GM12873 (cell line): Measurements from ENCODE around the gene CTR9.

Experiments
- TF ChIP-seq, protein P1 (sequence below): IDR thresholded peaks from 2 replicates; pipeline ENCODE4 v1.5.1; 2012; ENCODE audit warnings: low read depth, mild to moderate bottlenecking, moderate library complexity, low read length, control low read depth; ENCODE audit not compliant: insufficient read depth; ENCODE audit errors: missing control alignments

Gene CTR9

DNA sequence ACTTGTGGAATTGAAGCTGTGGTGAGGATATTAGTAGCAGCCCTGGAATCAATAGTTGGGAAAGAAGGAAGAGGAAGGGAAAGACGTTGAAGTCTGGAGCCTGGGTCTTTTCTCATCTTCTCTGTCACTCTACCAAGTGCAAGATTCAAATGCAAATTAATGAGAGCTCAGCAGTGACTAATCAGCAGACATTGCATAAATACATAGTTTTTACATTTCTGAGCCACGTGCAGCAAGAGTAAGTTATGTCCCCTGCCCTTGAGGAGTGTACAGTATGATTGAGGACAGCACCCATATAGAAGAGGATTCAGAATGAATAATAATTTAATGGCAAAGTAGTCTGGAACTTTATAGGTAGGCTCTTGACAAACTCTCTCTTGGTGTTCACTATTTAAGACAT, 23.8 kb downstream of the CTR9 start:
- TF ChIP-seq, protein P1, sequence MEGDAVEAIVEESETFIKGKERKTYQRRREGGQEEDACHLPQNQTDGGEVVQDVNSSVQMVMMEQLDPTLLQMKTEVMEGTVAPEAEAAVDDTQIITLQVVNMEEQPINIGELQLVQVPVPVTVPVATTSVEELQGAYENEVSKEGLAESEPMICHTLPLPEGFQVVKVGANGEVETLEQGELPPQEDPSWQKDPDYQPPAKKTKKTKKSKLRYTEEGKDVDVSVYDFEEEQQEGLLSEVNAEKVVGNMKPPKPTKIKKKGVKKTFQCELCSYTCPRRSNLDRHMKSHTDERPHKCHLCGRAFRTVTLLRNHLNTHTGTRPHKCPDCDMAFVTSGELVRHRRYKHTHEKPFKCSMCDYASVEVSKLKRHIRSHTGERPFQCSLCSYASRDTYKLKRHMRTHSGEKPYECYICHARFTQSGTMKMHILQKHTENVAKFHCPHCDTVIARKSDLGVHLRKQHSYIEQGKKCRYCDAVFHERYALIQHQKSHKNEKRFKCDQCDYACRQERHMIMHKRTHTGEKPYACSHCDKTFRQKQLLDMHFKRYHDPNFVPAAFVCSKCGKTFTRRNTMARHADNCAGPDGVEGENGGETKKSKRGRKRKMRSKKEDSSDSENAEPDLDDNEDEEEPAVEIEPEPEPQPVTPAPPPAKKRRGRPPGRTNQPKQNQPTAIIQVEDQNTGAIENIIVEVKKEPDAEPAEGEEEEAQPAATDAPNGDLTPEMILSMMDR: no peak

DNA sequence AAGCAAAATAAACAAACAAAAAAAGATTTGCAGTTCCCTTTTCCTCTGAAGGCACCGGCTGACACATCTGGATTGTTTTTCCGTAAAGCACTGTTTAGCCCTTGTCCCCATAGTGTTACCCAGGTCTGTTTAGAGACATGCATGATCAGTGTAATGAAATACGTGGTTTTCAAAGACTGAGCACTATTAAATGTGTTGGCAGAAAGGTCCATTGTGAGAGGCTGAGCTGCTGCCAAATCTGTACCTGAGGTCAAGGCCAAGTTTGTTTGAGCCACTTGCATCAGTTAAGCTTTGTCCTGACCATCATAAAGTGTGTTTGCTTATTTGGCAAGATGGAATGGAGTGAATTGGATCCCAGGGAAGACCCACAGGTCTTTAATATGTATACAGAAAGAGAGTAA, 26.3 kb downstream of the CTR9 start:
- TF ChIP-seq, protein P1: no peak

GRCh38 chr11:10777806-10778205, 26.8 kb downstream of the CTR9 start:
- TF ChIP-seq, protein P1: no peak

DNA sequence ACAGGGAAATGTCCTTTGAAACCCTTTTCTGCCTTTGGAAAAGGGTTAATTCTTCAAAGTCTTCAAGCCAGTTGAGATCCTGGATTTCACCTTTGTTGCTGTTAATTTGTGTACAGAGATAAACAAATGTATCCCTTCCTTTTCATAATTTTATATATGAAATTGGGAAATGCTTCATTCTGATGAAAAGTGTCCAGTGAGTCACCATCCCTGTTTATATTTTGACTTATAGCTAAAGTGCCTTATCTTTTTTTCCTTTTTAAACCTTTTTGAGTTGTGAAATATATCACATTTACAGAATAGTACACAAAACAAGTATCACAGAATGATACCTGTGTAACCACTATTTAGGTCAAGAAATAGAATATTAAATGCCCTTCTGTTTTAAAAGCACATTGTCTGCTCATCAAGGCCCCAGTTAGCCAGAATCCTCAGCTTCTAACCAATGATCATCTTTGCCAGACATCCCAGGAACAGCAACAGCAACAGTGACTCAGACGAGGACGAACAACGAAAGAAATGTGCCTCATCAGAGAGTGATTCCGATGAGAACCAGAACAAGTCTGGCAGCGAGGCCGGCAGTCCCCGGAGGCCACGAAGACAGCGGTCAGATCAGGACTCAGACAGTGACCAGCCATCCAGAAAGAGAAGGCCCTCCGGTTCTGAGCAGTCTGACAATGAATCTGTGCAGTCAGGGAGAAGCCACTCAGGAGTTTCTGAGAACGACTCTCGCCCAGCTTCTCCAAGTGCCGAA, 27.3 kb downstream of the CTR9 start:
- TF ChIP-seq, protein P1: no peak

DNA sequence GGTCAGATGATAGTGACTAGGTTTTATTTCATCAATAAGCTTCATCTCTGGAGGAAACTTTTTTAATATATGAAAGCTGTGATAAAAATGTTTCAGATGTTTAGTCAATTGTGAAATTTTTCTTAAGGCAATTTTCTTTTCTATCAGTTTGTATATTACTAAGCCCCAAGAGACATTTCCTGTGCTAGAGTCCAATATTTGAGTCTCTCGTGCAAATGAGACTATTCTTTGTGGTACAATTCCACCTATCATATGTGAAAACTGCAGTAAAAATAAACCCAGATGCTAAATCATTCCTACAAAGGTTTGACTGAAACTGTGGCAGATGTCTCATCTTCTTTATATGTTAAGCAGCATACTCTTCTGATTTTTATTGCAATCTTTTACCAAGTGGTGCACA, 28.0 kb downstream of the CTR9 start:
- TF ChIP-seq, protein P1: no peak

DNA sequence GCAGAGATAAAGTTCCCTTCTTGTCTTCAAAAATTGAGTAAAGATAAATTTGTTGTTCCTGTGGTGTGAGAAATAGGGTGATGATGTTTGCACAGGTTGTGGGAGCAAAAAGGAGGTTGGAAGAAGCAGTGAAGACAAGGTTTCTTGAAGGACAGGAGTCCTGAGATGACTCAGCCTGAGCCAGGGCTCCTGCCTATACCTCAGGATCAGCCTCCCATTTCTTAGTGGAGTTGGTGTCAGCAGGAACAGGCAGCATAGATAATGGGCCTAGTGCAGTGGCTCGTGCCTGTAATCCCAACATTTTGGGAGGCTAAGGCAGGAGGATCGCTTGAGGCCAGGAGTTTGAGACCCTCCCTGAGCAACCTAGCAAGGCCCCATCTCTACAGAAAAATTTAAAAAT, 29.0 kb downstream of the CTR9 start:
- TF ChIP-seq, protein P1: no peak

- TF ChIP-seq, protein P1: no peak
These were observed 33.4 kb downstream of the CTR9 start for GRCh38 chr11:10784232-10785145.
